ENCODE measurements around the gene PTPN3. TPM values are rescaled to one million over a fixed set of nuclear protein-coding genes. Genes with fewer than 3 reads are reported as not detected.
"Not testable (repeated sequence)": the region's sequence is repeated elsewhere in the genome, so short reads cannot be mapped to it uniquely, and the experiment has no call there.

Gene PTPN3
- total and polyA plus RNA-seq, 5 donors from 2014 or later = 0.03 to 0.47 (median 0.21) TPM; not detected in 1

DNA sequence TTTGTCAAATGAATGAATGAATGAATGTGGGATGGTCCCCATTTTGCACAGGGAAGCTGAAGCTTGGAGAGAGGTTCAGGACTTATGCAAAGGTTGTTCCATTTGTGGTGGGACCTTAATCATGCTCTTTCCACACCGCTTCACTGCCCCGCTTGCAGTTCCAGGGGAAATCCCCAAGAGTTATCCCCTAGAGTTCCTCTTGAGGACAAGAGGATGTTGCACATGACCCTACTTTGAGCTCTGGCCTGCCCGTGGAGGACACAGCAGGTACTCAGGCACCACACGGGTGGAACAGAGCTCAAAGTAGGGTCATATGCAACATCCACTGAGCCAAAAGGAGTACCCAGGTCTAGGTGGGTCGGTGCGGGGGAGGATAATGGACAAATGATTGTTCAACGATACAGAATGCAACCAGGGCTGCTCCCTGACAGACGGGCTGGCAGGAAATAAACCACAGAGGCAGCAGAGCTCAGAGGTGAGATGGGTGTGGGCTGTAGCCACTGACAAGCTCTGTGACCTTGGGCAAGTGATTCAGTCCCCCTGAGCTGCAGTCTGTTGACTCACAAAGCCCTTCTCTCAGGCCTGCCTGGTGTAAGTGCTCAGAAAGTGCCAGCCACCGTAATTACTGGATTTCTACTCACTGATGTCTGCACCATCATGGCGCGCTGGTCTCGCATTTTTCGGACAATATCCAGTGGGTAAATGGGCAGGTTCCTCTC, 116.9 kb downstream of the PTPN3 start:
- Histone ChIP-seq H3K4me1 (ENCODE audit: control insufficient read depth, insufficient read depth, low read length, poor library complexity, severe bottlenecking) (no peaks in the 10 kb centered on the region), H3K4me3 (ENCODE audit: low read depth, low read length) (no peak overlapping the region), H3K9me3 (ENCODE audit: control insufficient read depth in 2 of 2, low read length in 2 of 2) (no peaks in the 10 kb centered on the region), H3K27ac (ENCODE audit: insufficient read depth, low read length, poor library complexity, severe bottlenecking) (no peak overlapping the region), H3K36me3 (ENCODE audit: control insufficient read depth, insufficient read depth, low read length) (no peaks in the 10 kb centered on the region), H3K27me3 (ENCODE audit: control insufficient read depth, insufficient read depth, low read length) (no peaks in the 10 kb centered on the region)
- no peak overlapping the region for H3K27ac Mint-ChIP-seq
- H3K4me1 Mint-ChIP-seq = no peaks in the 10 kb centered on the region
- no peak for DNase-seq
- no peaks in the 10 kb centered on the region for H3K9me3 Mint-ChIP-seq
- no peaks in the 10 kb centered on the region for H3K36me3 Mint-ChIP-seq
- H3K4me3 Mint-ChIP-seq = no peak overlapping the region
- H3K27me3 Mint-ChIP-seq = peaks cover 13% of the 10 kb centered on the region
- ATAC-seq (ENCODE audit: low read depth in 2 of 2) = no peak

DNA sequence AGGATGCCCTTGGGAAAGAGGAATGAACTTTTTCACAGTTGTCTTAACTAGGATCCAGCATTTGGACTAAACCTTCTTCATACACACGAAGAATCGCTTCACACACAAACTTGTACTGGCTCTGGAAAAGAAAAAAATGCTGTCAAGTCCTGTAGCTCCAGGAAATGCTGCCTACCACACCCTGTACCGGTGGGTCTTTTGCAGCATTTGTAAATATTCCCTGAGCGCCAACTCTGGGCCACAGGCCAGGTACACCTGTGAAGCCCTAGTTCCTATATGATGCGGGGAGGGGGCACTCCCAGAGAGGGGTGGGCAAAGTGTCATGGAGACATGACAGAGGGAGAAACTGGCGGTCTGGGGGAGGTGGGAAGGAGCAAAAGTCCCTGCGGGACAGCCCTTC, 118.6 kb downstream of the PTPN3 start:
- Histone ChIP-seq H3K27me3 (ENCODE audit: control insufficient read depth, insufficient read depth, low read length) (no peaks in the 10 kb centered on the region), H3K4me3 (ENCODE audit: low read depth, low read length) (no peak overlapping the region), H3K9me3 (ENCODE audit: control insufficient read depth in 2 of 2, low read length in 2 of 2) (no peaks in the 10 kb centered on the region), H3K36me3 (ENCODE audit: control insufficient read depth, insufficient read depth, low read length) (no peaks in the 10 kb centered on the region), H3K4me1 (ENCODE audit: control insufficient read depth, insufficient read depth, low read length, poor library complexity, severe bottlenecking) (no peaks in the 10 kb centered on the region), H3K27ac (ENCODE audit: insufficient read depth, low read length, poor library complexity, severe bottlenecking) (no peak overlapping the region)
- DNase-seq (no peak), ATAC-seq (ENCODE audit: low read depth in 2 of 2) (no peak)
- H3K27me3 Mint-ChIP-seq = peaks cover 7% of the 10 kb centered on the region
- H3K4me3 Mint-ChIP-seq = no peak overlapping the region
- no peaks in the 10 kb centered on the region for H3K4me1 Mint-ChIP-seq
- H3K27ac Mint-ChIP-seq = no peak overlapping the region
- H3K36me3 Mint-ChIP-seq = no peaks in the 10 kb centered on the region
- H3K9me3 Mint-ChIP-seq = no peaks in the 10 kb centered on the region

DNA sequence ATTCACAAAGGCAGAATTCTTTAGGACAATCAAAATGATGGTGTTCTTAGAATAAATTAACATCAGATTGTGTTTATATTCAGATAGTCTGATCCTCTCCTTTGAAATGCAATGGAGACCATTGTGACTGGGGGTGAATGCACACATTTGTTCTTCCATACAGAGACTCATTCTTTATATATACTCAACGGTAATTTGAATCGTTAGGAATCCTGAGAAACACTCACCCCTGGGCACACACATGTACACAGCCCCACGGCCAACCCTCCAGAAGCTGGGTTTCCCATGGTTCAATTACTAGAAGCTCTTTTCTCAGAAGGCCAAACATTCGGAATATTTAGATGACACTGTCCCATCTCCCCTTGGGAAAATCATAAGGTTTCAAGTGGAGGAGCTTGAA, 119.8 kb downstream of the PTPN3 start:
- Mint-ChIP-seq H3K27me3 (peaks cover 7% of the 10 kb centered on the region), H3K27ac (no peak overlapping the region), H3K4me3 (no peak overlapping the region), H3K36me3 (no peaks in the 10 kb centered on the region), H3K4me1 (no peaks in the 10 kb centered on the region), H3K9me3 (no peaks in the 10 kb centered on the region)
- H3K4me1 ChIP-seq (ENCODE audit: control insufficient read depth, insufficient read depth, low read length, poor library complexity, severe bottlenecking) = no peaks in the 10 kb centered on the region
- H3K4me3 ChIP-seq (ENCODE audit: low read depth, low read length) = no peak overlapping the region
- DNase-seq = no peak
- no peak overlapping the region for H3K27ac ChIP-seq (ENCODE audit: insufficient read depth, low read length, poor library complexity, severe bottlenecking)
- H3K36me3 ChIP-seq (ENCODE audit: control insufficient read depth, insufficient read depth, low read length) = no peaks in the 10 kb centered on the region
- H3K9me3 ChIP-seq (ENCODE audit: control insufficient read depth in 2 of 2, low read length in 2 of 2) = no peaks in the 10 kb centered on the region
- ATAC-seq (ENCODE audit: low read depth in 2 of 2) = no peak
- no peaks in the 10 kb centered on the region for H3K27me3 ChIP-seq (ENCODE audit: control insufficient read depth, insufficient read depth, low read length)

DNA sequence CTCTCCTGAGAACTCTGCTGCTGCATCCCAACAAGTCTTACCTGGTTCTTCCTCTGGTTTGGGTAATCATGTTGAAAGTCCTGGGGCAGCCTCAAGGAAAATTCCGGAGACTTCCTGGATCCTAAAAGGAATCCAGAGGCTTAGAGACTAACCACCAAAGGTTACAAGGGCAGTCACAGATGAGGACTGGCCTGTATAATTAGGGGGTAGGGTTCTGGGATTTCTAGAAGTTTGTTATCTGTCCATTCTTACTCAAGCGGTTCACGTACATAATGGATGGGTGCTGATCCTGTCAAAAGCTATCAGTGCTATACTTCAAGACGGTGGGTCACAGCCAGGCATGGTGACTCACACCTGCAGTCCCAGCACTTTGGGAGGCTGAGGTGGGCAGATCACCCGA, 125.9 kb downstream of the PTPN3 start:
- H3K4me3 ChIP-seq (ENCODE audit: low read depth, low read length) = no peak overlapping the region
- H3K4me3 Mint-ChIP-seq = no peak overlapping the region
- no peaks in the 10 kb centered on the region for H3K9me3 ChIP-seq (ENCODE audit: control insufficient read depth in 2 of 2, low read length in 2 of 2)
- H3K4me1 Mint-ChIP-seq = no peaks in the 10 kb centered on the region
- H3K36me3 ChIP-seq (ENCODE audit: control insufficient read depth, insufficient read depth, low read length) = no peaks in the 10 kb centered on the region
- no peaks in the 10 kb centered on the region for H3K36me3 Mint-ChIP-seq
- no peak overlapping the region for H3K27ac ChIP-seq (ENCODE audit: insufficient read depth, low read length, poor library complexity, severe bottlenecking)
- peaks cover 0 to 3% (median 2%) of the 10 kb centered on the region in 7 donors for H3K9me3 Mint-ChIP-seq
- no peaks in the 10 kb centered on the region for H3K27me3 ChIP-seq (ENCODE audit: control insufficient read depth, insufficient read depth, low read length)
- H3K27me3 Mint-ChIP-seq = peaks cover 4% of the 10 kb centered on the region
- DNase-seq (no peak), ATAC-seq (ENCODE audit: low read depth in 2 of 2) (no peak)
- no peaks in the 10 kb centered on the region for H3K4me1 ChIP-seq (ENCODE audit: control insufficient read depth, insufficient read depth, low read length, poor library complexity, severe bottlenecking)
- no peak overlapping the region for H3K27ac Mint-ChIP-seq

DNA sequence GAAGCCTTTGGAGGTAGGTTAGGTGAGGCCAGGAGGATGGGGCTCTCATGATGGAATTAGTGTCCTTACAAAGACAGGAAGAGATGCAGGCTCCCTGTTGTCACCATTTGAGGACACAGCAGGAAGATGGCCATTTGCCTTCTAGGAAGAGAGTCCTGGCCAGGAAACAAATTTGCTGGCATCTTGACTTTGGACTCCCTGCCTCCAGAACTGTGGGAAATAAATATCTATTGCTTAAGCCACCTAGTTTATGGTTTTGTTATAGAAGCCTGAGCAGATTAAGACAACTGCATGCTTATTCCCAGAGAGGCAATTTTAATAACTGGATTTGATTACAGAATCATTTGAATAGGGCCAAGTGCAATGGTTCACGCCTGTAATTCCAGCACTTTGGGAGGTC, 126.7 kb downstream of the PTPN3 start:
- no peaks in the 10 kb centered on the region for H3K9me3 ChIP-seq (ENCODE audit: control insufficient read depth in 2 of 2, low read length in 2 of 2)
- no peaks in the 10 kb centered on the region for H3K4me1 ChIP-seq (ENCODE audit: control insufficient read depth, insufficient read depth, low read length, poor library complexity, severe bottlenecking)
- no peak overlapping the region for H3K27ac ChIP-seq (ENCODE audit: insufficient read depth, low read length, poor library complexity, severe bottlenecking)
- no peak for DNase-seq
- no peaks in the 10 kb centered on the region for H3K4me1 Mint-ChIP-seq
- H3K36me3 Mint-ChIP-seq = no peaks in the 10 kb centered on the region
- H3K27ac Mint-ChIP-seq = no peak overlapping the region
- no peak overlapping the region for H3K4me3 Mint-ChIP-seq
- H3K27me3 Mint-ChIP-seq = peaks cover 4% of the 10 kb centered on the region
- no peaks in the 10 kb centered on the region for H3K36me3 ChIP-seq (ENCODE audit: control insufficient read depth, insufficient read depth, low read length)
- H3K4me3 ChIP-seq (ENCODE audit: low read depth, low read length) = no peak overlapping the region
- ATAC-seq (ENCODE audit: low read depth in 2 of 2) = no peak
- H3K27me3 ChIP-seq (ENCODE audit: control insufficient read depth, insufficient read depth, low read length) = no peaks in the 10 kb centered on the region
- peaks cover 0 to 4% (median 2%) of the 10 kb centered on the region in 7 donors for H3K9me3 Mint-ChIP-seq

DNA sequence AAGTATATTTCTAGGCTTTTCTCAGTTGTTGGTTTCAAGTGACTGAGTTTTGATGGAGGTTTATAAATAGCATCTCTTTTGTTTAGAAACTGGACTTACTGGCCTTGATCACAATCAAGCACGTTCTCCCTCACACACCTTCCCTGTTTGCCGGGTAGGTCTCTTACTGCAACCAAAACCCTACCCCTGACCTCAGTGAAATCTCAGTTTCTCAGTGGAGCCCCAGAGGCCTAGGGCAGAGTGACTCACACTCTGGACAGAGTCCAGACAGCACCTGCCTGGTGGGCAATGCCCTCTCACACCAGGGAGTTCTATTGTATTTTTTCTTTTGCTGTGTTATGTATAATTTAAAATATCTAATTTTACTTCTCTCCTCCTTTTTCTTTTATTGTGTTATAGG, 128.8 kb downstream of the PTPN3 start:
- H3K9me3 Mint-ChIP-seq = peaks cover 0 to 4% (median 2%) of the 10 kb centered on the region in 7 donors

DNA sequence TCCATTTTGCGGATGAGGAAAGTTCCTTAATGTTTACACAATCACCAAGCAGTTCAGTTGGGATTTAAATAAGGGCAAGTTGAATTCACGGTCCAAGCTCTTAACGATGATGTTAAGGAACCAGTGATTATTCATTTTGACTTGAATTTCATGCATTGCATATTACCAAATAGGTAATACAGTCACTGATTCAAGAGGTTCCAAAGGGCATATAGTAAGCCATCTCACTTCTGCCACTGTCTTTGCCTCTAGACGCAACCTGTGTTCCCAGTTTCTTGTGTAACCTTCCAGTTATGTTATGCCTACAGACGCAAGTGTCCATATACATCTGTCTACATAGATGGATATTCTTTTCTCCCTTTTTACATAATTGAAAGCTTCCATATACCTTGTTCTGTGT, 137.3 kb downstream of the PTPN3 start:
- H3K4me1 ChIP-seq (ENCODE audit: control insufficient read depth, insufficient read depth, low read length, poor library complexity, severe bottlenecking) = no peaks in the 10 kb centered on the region
- no peak for DNase-seq
- no peaks in the 10 kb centered on the region for H3K9me3 ChIP-seq (ENCODE audit: control insufficient read depth in 2 of 2, low read length in 2 of 2)
- ATAC-seq (ENCODE audit: low read depth in 2 of 2) = no peak
- H3K36me3 ChIP-seq (ENCODE audit: control insufficient read depth, insufficient read depth, low read length) = no peaks in the 10 kb centered on the region
- Mint-ChIP-seq H3K36me3 (no peaks in the 10 kb centered on the region), H3K27ac (no peak overlapping the region), H3K9me3 (no peaks in the 10 kb centered on the region), H3K4me3 (no peak overlapping the region), H3K27me3 (peaks cover 10% of the 10 kb centered on the region), H3K4me1 (no peaks in the 10 kb centered on the region)
- H3K4me3 ChIP-seq (ENCODE audit: low read depth, low read length) = no peak overlapping the region
- no peaks in the 10 kb centered on the region for H3K27me3 ChIP-seq (ENCODE audit: control insufficient read depth, insufficient read depth, low read length)
- H3K27ac ChIP-seq (ENCODE audit: insufficient read depth, low read length, poor library complexity, severe bottlenecking) = no peak overlapping the region

More for the DNA sequence above, 128.8 kb downstream of the PTPN3 start:
- no peak overlapping the region for H3K27ac Mint-ChIP-seq
- Histone ChIP-seq H3K9me3 (ENCODE audit: control insufficient read depth in 2 of 2, low read length in 2 of 2) (no peaks in the 10 kb centered on the region), H3K4me1 (ENCODE audit: control insufficient read depth, insufficient read depth, low read length, poor library complexity, severe bottlenecking) (no peaks in the 10 kb centered on the region), H3K4me3 (ENCODE audit: low read depth, low read length) (no peak overlapping the region), H3K27ac (ENCODE audit: insufficient read depth, low read length, poor library complexity, severe bottlenecking) (no peak overlapping the region), H3K36me3 (ENCODE audit: control insufficient read depth, insufficient read depth, low read length) (no peaks in the 10 kb centered on the region), H3K27me3 (ENCODE audit: control insufficient read depth, insufficient read depth, low read length) (no peaks in the 10 kb centered on the region)
- no peaks in the 10 kb centered on the region for H3K4me1 Mint-ChIP-seq
- no peak overlapping the region for H3K4me3 Mint-ChIP-seq
- peaks cover 4% of the 10 kb centered on the region for H3K27me3 Mint-ChIP-seq
- H3K36me3 Mint-ChIP-seq = no peaks in the 10 kb centered on the region
- no peak for DNase-seq
- no peak for ATAC-seq (ENCODE audit: low read depth in 2 of 2)

DNA sequence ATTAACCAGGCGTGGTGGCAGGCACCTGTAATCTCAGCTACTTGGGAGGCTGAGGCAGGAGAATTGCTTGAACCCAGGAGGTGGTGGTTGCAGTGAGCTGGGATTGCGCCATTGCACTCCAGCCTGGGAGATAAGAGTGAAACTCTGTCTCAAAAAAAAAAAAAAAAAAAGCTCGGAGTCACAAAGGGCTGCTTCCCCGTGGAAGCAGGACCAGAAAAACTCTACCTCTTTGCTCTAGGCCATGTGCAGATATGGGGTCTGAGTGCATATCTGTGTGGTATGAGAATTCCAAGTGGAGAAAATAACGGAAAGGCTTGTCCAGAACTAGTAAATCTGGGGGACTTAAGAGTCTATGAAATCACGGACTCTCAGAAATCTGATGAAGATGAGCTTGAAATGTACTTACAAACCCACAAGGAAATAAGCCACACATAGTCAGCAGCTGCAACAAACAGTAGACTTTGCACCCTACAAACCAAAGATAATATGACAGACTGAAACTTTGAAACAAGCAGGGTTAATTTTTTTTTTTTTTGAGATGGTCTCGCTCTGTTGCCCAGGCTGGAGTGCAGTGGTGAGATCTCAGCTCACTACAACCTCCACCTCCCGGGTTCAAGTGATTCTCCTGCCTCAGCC, 139.0 kb downstream of the PTPN3 start:
- not testable (repeated sequence) for H3K4me3 ChIP-seq (ENCODE audit: low read depth, low read length); H3K4me1 ChIP-seq (ENCODE audit: control insufficient read depth, insufficient read depth, low read length, poor library complexity, severe bottlenecking); H3K27me3 ChIP-seq (ENCODE audit: control insufficient read depth, insufficient read depth, low read length); ATAC-seq (ENCODE audit: low read depth in 2 of 2); H3K9me3 Mint-ChIP-seq; H3K27ac ChIP-seq (ENCODE audit: insufficient read depth, low read length, poor library complexity, severe bottlenecking); H3K9me3 ChIP-seq (ENCODE audit: control insufficient read depth in 2 of 2, low read length in 2 of 2); H3K4me3 Mint-ChIP-seq; DNase-seq; H3K27me3 Mint-ChIP-seq; H3K4me1 Mint-ChIP-seq; H3K36me3 ChIP-seq (ENCODE audit: control insufficient read depth, insufficient read depth, low read length); H3K36me3 Mint-ChIP-seq
- peak overlapping the region in 1 of 3 donors; percentile 38 for H3K27ac Mint-ChIP-seq

Measured in CD4-positive, CD25-positive, alpha-beta regulatory T cell (primary cell).